IMR-90 (cell line): ENCODE measurements around the gene GRM4. TPM values are rescaled to one million over a fixed set of nuclear protein-coding genes. Genes with fewer than 3 reads are reported as not detected.

Experiments used
- ATAC-seq: fragments of 200-7000 bp; cut with Tn5 transposase; 2 replicates; pipeline ENCODE4 v1.9.1; 2020; ENCODE audit warnings: low read depth, mild to moderate bottlenecking, moderate library complexity
- BruUV-seq: library from RNA; stranded (reverse); fragments of 400-500 nt; replicated peaks from 2 replicates; lab custom pipeline; 2021; lab: Mats Ljungman, UMichigan
- CTCF ChIA-PET: fragments of 300-600 bp; formaldehyde crosslinking; extraction: SDS; loops from one replicate; lab custom pipeline; 2021; ENCODE audit warnings: antibody characterized with exemption; lab: Yijun Ruan, JAX
- POLR2A ChIA-PET: fragments of 300-600 bp; sonication (Branson Sonifier 250); formaldehyde crosslinking; loops from one replicate; lab custom pipeline; 2022; ENCODE audit warnings: antibody characterized with exemption; ENCODE audit not compliant: unreplicated experiment; lab: Charles Lee
- DNase-seq: peaks from one replicate; pipeline ENCODE4 v3.0.0; 2013
- H2AFZ ChIP-seq: replicated peaks from 2 replicates; pipeline ENCODE3; 2013; ENCODE audit warnings: low read length, mild to moderate bottlenecking; ENCODE audit not compliant: poor library complexity
- H2AK5ac ChIP-seq: 2 replicates; pipeline ENCODE4 v1.6.1; 2013; ENCODE audit warnings: low read depth, low read length, inconsistent platforms
- H2AK9ac ChIP-seq: replicated peaks from 2 replicates; pipeline ENCODE3; 2013; ENCODE audit warnings: mild to moderate bottlenecking, low read depth, low read length, moderate library complexity; ENCODE audit not compliant: poor library complexity
- H2BK120ac ChIP-seq: 2 replicates; pipeline ENCODE4 v1.6.1; 2013; ENCODE audit warnings: low read depth, low read length, inconsistent platforms
- H2BK15ac ChIP-seq: 3 replicates; pipeline ENCODE4 v1.6.1; 2013; ENCODE audit warnings: low read depth, low read length, inconsistent platforms
- H2BK20ac ChIP-seq: 2 replicates; pipeline ENCODE4 v1.6.1; 2013; ENCODE audit warnings: low read depth, mild to moderate bottlenecking, inconsistent platforms, low read length, moderate library complexity
- H2BK5ac ChIP-seq: 2 replicates; pipeline ENCODE4 v1.6.1; 2013; ENCODE audit warnings: mild to moderate bottlenecking, low read depth, low read length, inconsistent platforms; ENCODE audit not compliant: poor library complexity, severe bottlenecking
- H3K14ac ChIP-seq: replicated peaks from 2 replicates; pipeline ENCODE4 v1.6.1; 2013; ENCODE audit warnings: low read depth, low read length, inconsistent platforms
- H3K18ac ChIP-seq: 2 replicates; pipeline ENCODE4 v1.6.1; 2013; ENCODE audit warnings: low read depth, low read length, control low read depth
- H3K23ac ChIP-seq: 2 replicates; pipeline ENCODE4 v1.6.1; 2013; ENCODE audit warnings: low read depth, low read length, inconsistent platforms
- H3K27ac ChIP-seq: 2 replicates; pipeline ENCODE4 v1.5.1; 2013; ENCODE audit warnings: mild to moderate bottlenecking, control low read depth, low read length; ENCODE audit not compliant: insufficient read depth
- H3K27me3 ChIP-seq: 2 replicates; pipeline ENCODE4 v1.6.1; 2013; ENCODE audit warnings: low read length; ENCODE audit not compliant: control insufficient read depth, insufficient read depth
- H3K36me3 ChIP-seq: 2 replicates; pipeline ENCODE4 v1.6.1; 2013; ENCODE audit warnings: low read length, mixed read lengths; ENCODE audit not compliant: control insufficient read depth, insufficient read depth
- H3K4ac ChIP-seq: 2 replicates; pipeline ENCODE4 v1.6.1; 2013; ENCODE audit warnings: low read depth, low read length, inconsistent platforms
- H3K4me1 ChIP-seq: 2 replicates; pipeline ENCODE4 v1.6.1; 2013; ENCODE audit warnings: low read length, mixed read lengths; ENCODE audit not compliant: control insufficient read depth, insufficient read depth
- H3K4me2 ChIP-seq: 2 replicates; pipeline ENCODE4 v1.6.1; 2013; ENCODE audit warnings: low read depth, mild to moderate bottlenecking, control low read depth, low read length, moderate library complexity
- H3K4me3 ChIP-seq: 2 replicates; pipeline ENCODE4 v1.5.1; 2013; ENCODE audit warnings: low read depth, mild to moderate bottlenecking, control low read depth, low read length, moderate library complexity; ENCODE audit not compliant: insufficient read depth
- H3K56ac ChIP-seq: 2 replicates; pipeline ENCODE4 v1.6.1; 2013; ENCODE audit warnings: low read length, inconsistent platforms; ENCODE audit not compliant: insufficient read depth; ENCODE audit errors: extremely low read depth
- H3K79me1 ChIP-seq, 2 experiments: 2 replicates each; pipeline ENCODE4 v1.6.1; 2013; ENCODE audit warnings: low read length in 2 of 2, inconsistent platforms in 1 of 2, low read depth in 1 of 2
- H3K9ac ChIP-seq: 2 replicates; pipeline ENCODE4 v1.6.1; 2013; ENCODE audit warnings: low read depth, low read length, control low read depth
- H3K9me1 ChIP-seq: 2 replicates; pipeline ENCODE4 v1.6.1; 2013; ENCODE audit warnings: low read length, inconsistent platforms; ENCODE audit not compliant: insufficient read depth
- H3K9me3 ChIP-seq: 2 replicates; pipeline ENCODE4 v1.6.1; 2013; ENCODE audit warnings: low read length; ENCODE audit not compliant: control insufficient read depth, insufficient read depth
- H4K20me1 ChIP-seq: 2 replicates; pipeline ENCODE4 v1.6.1; 2013; ENCODE audit warnings: low read length, inconsistent platforms; ENCODE audit not compliant: insufficient read depth
- H4K5ac ChIP-seq: 2 replicates; pipeline ENCODE4 v1.6.1; 2013; ENCODE audit warnings: mild to moderate bottlenecking, low read depth, low read length, control low read depth
- H4K8ac ChIP-seq, 2 experiments: 2 replicates each; pipeline ENCODE4 v1.6.1; 2013; ENCODE audit warnings: low read depth in 2 of 2, low read length in 2 of 2, control low read depth in 1 of 2, inconsistent platforms in 1 of 2
- H4K91ac ChIP-seq: 2 replicates; pipeline ENCODE4 v1.6.1; 2013; ENCODE audit warnings: low read depth, low read length, inconsistent platforms; ENCODE audit not compliant: insufficient read depth
- BHLHE40 ChIP-seq: fragments of 150-350 bp; IDR thresholded peaks from 2 replicates; pipeline ENCODE4 v1.6.1; 2016; ENCODE audit warnings: mild to moderate bottlenecking, low read depth, low read length
- CEBPB ChIP-seq: IDR thresholded peaks from 2 replicates; pipeline ENCODE4 v1.6.1; 2012; ENCODE audit warnings: low read depth, low read length, improper control_type of control experiment
- CHD1 ChIP-seq: IDR thresholded peaks from 2 replicates; pipeline ENCODE4 v1.6.1; 2012; ENCODE audit warnings: low read depth, low read length, improper control_type of control experiment
- CTCF ChIP-seq: conservative IDR thresholded peaks from 2 replicates; pipeline ENCODE4 v1.5.1; 2012; ENCODE audit warnings: mild to moderate bottlenecking, low read depth, low read length, improper control_type of control experiment
- ELK1 ChIP-seq: fragments of 150-350 bp; IDR thresholded peaks from 2 replicates; pipeline ENCODE4 v1.6.1; 2016; ENCODE audit warnings: low read depth, mild to moderate bottlenecking, low read length, moderate library complexity, borderline replicate concordance
- FOS ChIP-seq: fragments of 150-350 bp; IDR thresholded peaks from 2 replicates; pipeline ENCODE4 v1.6.1; 2016; ENCODE audit warnings: low read depth, low read length
- MAFK ChIP-seq: IDR thresholded peaks from 2 replicates; pipeline ENCODE4 v1.6.1; 2012; ENCODE audit warnings: low read depth, low read length, improper control_type of control experiment
- MAZ ChIP-seq: IDR thresholded peaks from 2 replicates; pipeline ENCODE4 v1.6.1; 2012; ENCODE audit warnings: low read depth, mild to moderate bottlenecking, low read length, improper control_type of control experiment, moderate library complexity, borderline replicate concordance
- MXI1 ChIP-seq: IDR thresholded peaks from 2 replicates; pipeline ENCODE4 v1.6.1; 2012; ENCODE audit warnings: low read depth, mild to moderate bottlenecking, low read length, moderate library complexity, borderline replicate concordance
- NFE2L2 ChIP-seq: fragments of 150-350 bp; IDR thresholded peaks from 2 replicates; pipeline ENCODE4 v1.6.1; 2016; ENCODE audit warnings: low read depth, mild to moderate bottlenecking, low read length
- POLR2A ChIP-seq: IDR thresholded peaks from 2 replicates; pipeline ENCODE4 v1.6.1; 2012; ENCODE audit warnings: mild to moderate bottlenecking, low read depth, low read length
- RAD21 ChIP-seq: IDR thresholded peaks from 2 replicates; pipeline ENCODE4 v1.6.1; 2012; ENCODE audit warnings: low read length, improper control_type of control experiment
- RCOR1 ChIP-seq: IDR thresholded peaks from 2 replicates; pipeline ENCODE4 v1.6.1; 2012; ENCODE audit warnings: mild to moderate bottlenecking, low read length, improper control_type of control experiment; ENCODE audit not compliant: insufficient replicate concordance
- RFX5 ChIP-seq: IDR thresholded peaks from 2 replicates; pipeline ENCODE4 v1.8.0; 2012; ENCODE audit warnings: low read depth, mild to moderate bottlenecking, low read length, moderate library complexity
- SMC3 ChIP-seq: fragments of 150-350 bp; IDR thresholded peaks from 2 replicates; pipeline ENCODE4 v1.6.1; 2016; ENCODE audit warnings: low read depth, mild to moderate bottlenecking, antibody characterized with exemption, low read length, moderate library complexity
- USF2 ChIP-seq: fragments of 150-350 bp; IDR thresholded peaks from 2 replicates; pipeline ENCODE4 v1.6.1; 2017; ENCODE audit warnings: mild to moderate bottlenecking, antibody characterized with exemption, low read length, low read depth
- WGBS, 2 experiments: methylation state at CpG; one replicate each; pipeline versions ENCODE4 v1.1.5 to v1.1.7; 2013; ENCODE audit warnings: missing lambda C conversion rate in 2 of 2; ENCODE audit not compliant: insufficient read length in 1 of 2; ENCODE audit errors: extremely low coverage in 2 of 2; 5-methylcytosine and 5-hydroxymethylcytosine counted together
- dilution Hi-C: fragments of 300-500 bp; cut with HindIII; formaldehyde crosslinking; loops from one replicate; pipeline ENCODE4 v1.14.3; 2018; ENCODE audit warnings: low sequenced_read_pairs; ENCODE audit not compliant: unreplicated experiment
- in situ Hi-C: fragments of 300-500 bp; cut with MboI; formaldehyde crosslinking; loops from 3 replicates; pipeline ENCODE4 v1.14.3; 2019; ENCODE audit warnings: low sequenced_read_pairs, inconsistent platforms, mixed read lengths
- intact Hi-C: fragments of 100-400 bp; cut with micrococcal nuclease; formaldehyde crosslinking; loops from 2 replicates; pipeline ENCODE4 v1.10.0; 2022
- polyA plus RNA-seq, 3 experiments: library from polyadenylated mRNA; depleted of rRNA; stranded (reverse); fragments of >200 nt; gene quantifications; 2 replicates each; pipeline ENCODE4 v1.2.3, GENCODE V29; 2012; ENCODE audit warnings: low replicate concordance in 1 of 3
- total RNA-seq: library from RNA; depleted of rRNA; stranded (reverse); fragments of >200 nt; gene quantifications from 2 replicates; pipeline ENCODE4 v1.2.3, GENCODE V29; 2012

GRM4 gene
- total and polyA plus RNA-seq, 2 of the 4 experiments (the other 2 are of a cell fraction): 0.02 TPM; not detected in 1

GRCh38 chr6:34135541-34135940 is 10.3 kb downstream of the GRM4 start:
- H2AK5ac ChIP-seq: no peak overlapping the region
- H2BK120ac ChIP-seq: no peak overlapping the region
- no peaks in the 10 kb centered on the region for H4K20me1 ChIP-seq
- H3K27me3 ChIP-seq: peaks cover 58% of the 10 kb centered on the region
- H3K4me1 ChIP-seq: no peaks in the 10 kb centered on the region
- WGBS, 2 experiments: no CpG with 5 or more reads among the region's 2 CpGs
- no peak overlapping the region for H2BK20ac ChIP-seq
- H3K9ac ChIP-seq: no peak overlapping the region
- no peak overlapping the region for H3K4me3 ChIP-seq
- TF ChIP-seq MAFK (no peak), CHD1 (no peak), MAZ (no peak), POLR2A (no peak), CEBPB (no peak), ELK1 (no peak), USF2 (no peak), MXI1 (no peak), FOS (no peak), NFE2L2 (no peak), BHLHE40 (no peak), RCOR1 (no peak), RAD21 (no peak), RFX5 (no peak), SMC3 (no peak), CTCF (no peak)
- no peak for ATAC-seq
- intact Hi-C loops: no loop called here
- no peak overlapping the region for H3K4ac ChIP-seq
- no peak overlapping the region for H4K91ac ChIP-seq
- H2BK15ac ChIP-seq: no peak overlapping the region
- no peak for DNase-seq
- no peaks in the 10 kb centered on the region for H3K9me3 ChIP-seq
- in situ Hi-C loops: no loop called here
- H3K18ac ChIP-seq: no peak overlapping the region
- H4K8ac ChIP-seq: no peak overlapping the region
- no peaks in the 10 kb centered on the region for H3K79me1 ChIP-seq
- no TSS peak for BruUV-seq
- no peak overlapping the region for H3K56ac ChIP-seq
- no peak overlapping the region for H3K27ac ChIP-seq
- no peak overlapping the region for H2BK5ac ChIP-seq
- H4K5ac ChIP-seq: no peak overlapping the region
- dilution Hi-C loops: no loop called here
- no peak overlapping the region for H3K23ac ChIP-seq
- H3K36me3 ChIP-seq: no peaks in the 10 kb centered on the region
- H3K9me1 ChIP-seq: no peaks in the 10 kb centered on the region
- H3K4me2 ChIP-seq: no peak overlapping the region
- no peak overlapping the region for H2AK9ac ChIP-seq
- no peak overlapping the region for H2AFZ ChIP-seq
- POLR2A ChIA-PET: no interaction called here
- no peak overlapping the region for H3K14ac ChIP-seq
- CTCF ChIA-PET: no interaction called here
